BE2C (cell line): Measurements from ENCODE around the gene ARPP19.
A peak's percentile ranks its signal among the peaks of the same experiment; 100 is the strongest.
"Not testable (repeated sequence)": the region's sequence is repeated elsewhere in the genome, so short reads cannot be mapped to it uniquely, and the experiment has no call there.

Experiments
- DNase-seq: peaks from one replicate; pipeline ENCODE4 v3.0.0-alpha.2; 2020
- H3K27me3 ChIP-seq: fragments of 250-450 bp; sonication (Bioruptor Pico); 2 replicates; pipeline ENCODE4 v1.5.1; 2020; ENCODE audit warnings: mild to moderate bottlenecking
- H3K36me3 ChIP-seq: fragments of 250-450 bp; sonication (Bioruptor Pico); 2 replicates; pipeline ENCODE4 v1.5.1; 2020; ENCODE audit warnings: mild to moderate bottlenecking
- H3K4me1 ChIP-seq: fragments of 250-450 bp; sonication (Bioruptor Pico); 2 replicates; pipeline ENCODE4 v1.5.1; 2020
- H3K4me3 ChIP-seq: 2 replicates; pipeline ENCODE4 v1.5.1; 2011; ENCODE audit warnings: low read depth, low read length
- H3K9me3 ChIP-seq: fragments of 250-450 bp; sonication (Bioruptor Pico); 2 replicates; pipeline ENCODE4 v1.5.1; 2020
- CTCF ChIP-seq: IDR thresholded peaks from 2 replicates; pipeline ENCODE4 v1.5.1; 2012; ENCODE audit warnings: mild to moderate bottlenecking, low read depth, low read length

The ARPP19 gene

GRCh38 chr15:52576692-52577091 is 7.9 kb upstream of the ARPP19 start:
- no peak overlapping the region for H3K4me3 ChIP-seq
- no peak for DNase-seq
- H3K9me3 ChIP-seq, result no peaks in the 10 kb centered on the region
- peaks cover 2% of the 10 kb centered on the region; the same call in 1 of the 2 replicates for H3K36me3 ChIP-seq
- TF ChIP-seq CTCF, result no peak
- H3K27me3 ChIP-seq, result no peaks in the 10 kb centered on the region
- H3K4me1 ChIP-seq, result no peaks in the 10 kb centered on the region

- not testable (repeated sequence) for DNase-seq, H3K36me3 ChIP-seq
These were observed 6.7 kb upstream of the ARPP19 start for GRCh38 chr15:52575573-52575972.

GRCh38 chr15:52575072-52575471 is 6.2 kb upstream of the ARPP19 start:
- H3K4me1 ChIP-seq, result no peaks in the 10 kb centered on the region
- no peak for DNase-seq
- no peak overlapping the region for H3K4me3 ChIP-seq
- TF ChIP-seq CTCF, result no peak
- no peaks in the 10 kb centered on the region for H3K36me3 ChIP-seq
- no peaks in the 10 kb centered on the region for H3K9me3 ChIP-seq
- H3K27me3 ChIP-seq, result no peaks in the 10 kb centered on the region

More at GRCh38 chr15:52575573-52575972, 6.7 kb upstream of the ARPP19 start:
- H3K9me3 ChIP-seq, H3K4me1 ChIP-seq, H3K27me3 ChIP-seq, H3K4me3 ChIP-seq: not testable (repeated sequence)

GRCh38 chr15:52574623-52575022 is 5.8 kb upstream of the ARPP19 start:
- H3K4me1 ChIP-seq, H3K27me3 ChIP-seq, H3K4me3 ChIP-seq, DNase-seq, H3K9me3 ChIP-seq, H3K36me3 ChIP-seq: not testable (repeated sequence)

GRCh38 chr15:52567871-52568600 is 794 bp downstream of the ARPP19 start:
- Histone ChIP-seq H3K9me3 (no peaks in the 10 kb centered on the region), H3K4me1 (no peaks in the 10 kb centered on the region), H3K27me3 (no peaks in the 10 kb centered on the region), H3K4me3 (peak overlapping the region; percentile 92), H3K36me3 (peaks cover 5% of the 10 kb centered on the region; the same call in 1 of the 2 replicates)
- TF ChIP-seq CTCF, result no peak
- DNase-seq, result peak; percentile 14

GRCh38 chr15:52566889-52567288 is 1.9 kb downstream of the ARPP19 start:
- Histone ChIP-seq H3K9me3 (no peaks in the 10 kb centered on the region), H3K4me3 (peak overlapping the region; percentile 92), H3K36me3 (peaks cover 7% of the 10 kb centered on the region; the same call in 1 of the 2 replicates), H3K27me3 (no peaks in the 10 kb centered on the region), H3K4me1 (no peaks in the 10 kb centered on the region)
- TF ChIP-seq CTCF, result no peak
- DNase-seq, result no peak

- H3K36me3 ChIP-seq, H3K27me3 ChIP-seq, H3K4me1 ChIP-seq, DNase-seq, H3K9me3 ChIP-seq, H3K4me3 ChIP-seq: not testable (repeated sequence)
These were observed 3.1 kb downstream of the ARPP19 start for GRCh38 chr15:52565417-52566358.
